ENCODE results near the gene ERCC6L2.

GRCh38 chr9:95874989-95875304 lies 544 bp upstream of the ERCC6L2 start:
- TF ChIP-seq, protein P1, sequence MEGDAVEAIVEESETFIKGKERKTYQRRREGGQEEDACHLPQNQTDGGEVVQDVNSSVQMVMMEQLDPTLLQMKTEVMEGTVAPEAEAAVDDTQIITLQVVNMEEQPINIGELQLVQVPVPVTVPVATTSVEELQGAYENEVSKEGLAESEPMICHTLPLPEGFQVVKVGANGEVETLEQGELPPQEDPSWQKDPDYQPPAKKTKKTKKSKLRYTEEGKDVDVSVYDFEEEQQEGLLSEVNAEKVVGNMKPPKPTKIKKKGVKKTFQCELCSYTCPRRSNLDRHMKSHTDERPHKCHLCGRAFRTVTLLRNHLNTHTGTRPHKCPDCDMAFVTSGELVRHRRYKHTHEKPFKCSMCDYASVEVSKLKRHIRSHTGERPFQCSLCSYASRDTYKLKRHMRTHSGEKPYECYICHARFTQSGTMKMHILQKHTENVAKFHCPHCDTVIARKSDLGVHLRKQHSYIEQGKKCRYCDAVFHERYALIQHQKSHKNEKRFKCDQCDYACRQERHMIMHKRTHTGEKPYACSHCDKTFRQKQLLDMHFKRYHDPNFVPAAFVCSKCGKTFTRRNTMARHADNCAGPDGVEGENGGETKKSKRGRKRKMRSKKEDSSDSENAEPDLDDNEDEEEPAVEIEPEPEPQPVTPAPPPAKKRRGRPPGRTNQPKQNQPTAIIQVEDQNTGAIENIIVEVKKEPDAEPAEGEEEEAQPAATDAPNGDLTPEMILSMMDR (IDR thresholded peaks at IDR 0.05; ENCODE audit: low read depth, low read length), result no peak
- TF ChIP-seq POLR2A (IDR thresholded peaks at IDR 0.05; ENCODE audit: extremely low read depth, insufficient read length), result no peak

Measured in NB4 (cell line).